OCI-LY7 (cell line): ENCODE data around the gene FHOD3.

Experiments used
- CTCF ChIP-seq: fragments of 200-600 bp; sonication (generic); conservative IDR thresholded peaks from 2 replicates; pipeline ENCODE4 v1.5.1; 2014; ENCODE audit warnings: mild to moderate bottlenecking, antibody characterized with exemption, low read length, moderate library complexity, mixed read lengths
- EZH2phosphoT487 ChIP-seq: fragments of 200-600 bp; sonication (generic); IDR thresholded peaks from 2 replicates; pipeline ENCODE4 v1.6.1; 2018; ENCODE audit warnings: low read depth, borderline replicate concordance, mild to moderate bottlenecking, mixed run types, antibody characterized with exemption, low read length, moderate library complexity, mixed read lengths

GRCh38 chr18:36812678-36813077 lies 515.2 kb downstream of the FHOD3 start:
- TF ChIP-seq CTCF (no peak), EZH2phosphoT487 (no peak)
